HUES48 (cell line): Measurements from ENCODE around the gene PGAM5.

Source experiments
- H3K27ac ChIP-seq: one replicate; pipeline ENCODE4 v1.7.0; 2013; ENCODE audit warnings: low read depth, low read length, inconsistent platforms
- H3K27me3 ChIP-seq: 2 replicates; pipeline ENCODE4 v1.6.1; 2013; ENCODE audit warnings: mild to moderate bottlenecking, low read length; ENCODE audit not compliant: control insufficient read depth, insufficient read depth
- H3K36me3 ChIP-seq: 2 replicates; pipeline ENCODE4 v1.6.1; 2013; ENCODE audit warnings: low read length; ENCODE audit not compliant: control insufficient read depth, insufficient read depth
- H3K4me1 ChIP-seq: 2 replicates; pipeline ENCODE4 v1.6.1; 2013; ENCODE audit warnings: mild to moderate bottlenecking, low read length; ENCODE audit not compliant: control insufficient read depth, insufficient read depth
- H3K4me3 ChIP-seq: 2 replicates; pipeline ENCODE4 v1.5.1; 2013; ENCODE audit warnings: mild to moderate bottlenecking, low read depth, low read length
- H3K9ac ChIP-seq: 2 replicates; pipeline ENCODE4 v1.6.1; 2013; ENCODE audit warnings: mild to moderate bottlenecking, low read depth, low read length, moderate library complexity
- H3K9me3 ChIP-seq: 2 replicates; pipeline ENCODE4 v1.6.1; 2013; ENCODE audit warnings: low read length; ENCODE audit not compliant: control insufficient read depth, insufficient read depth

The PGAM5 gene

DNA sequence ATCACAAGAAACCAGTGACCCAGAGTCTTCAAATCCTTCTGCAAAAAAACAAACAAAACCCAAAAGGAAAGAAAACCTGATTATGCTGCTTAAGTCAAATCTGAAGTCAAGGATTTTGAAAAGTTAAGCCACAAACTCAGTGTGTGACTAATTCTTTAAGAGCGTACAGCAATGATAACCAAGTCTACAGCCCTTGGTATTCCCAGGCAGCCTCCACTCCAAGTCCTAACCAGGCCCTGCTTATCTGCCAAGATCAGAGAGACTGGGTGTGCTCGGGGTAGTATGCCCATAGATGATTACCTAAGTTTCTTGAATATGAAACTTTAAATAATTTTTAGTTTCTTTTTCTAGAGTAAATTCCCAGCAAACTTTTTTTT lies 13.1 kb downstream of the PGAM5 start:
- no peaks in the 10 kb centered on the region for H3K4me1 ChIP-seq
- H3K9me3 ChIP-seq = no peaks in the 10 kb centered on the region
- H3K4me3 ChIP-seq = no peak overlapping the region
- no peak overlapping the region for H3K9ac ChIP-seq
- no peaks in the 10 kb centered on the region for H3K27me3 ChIP-seq
- no peak overlapping the region for H3K27ac ChIP-seq
- H3K36me3 ChIP-seq = peaks cover 94% of the 10 kb centered on the region

DNA sequence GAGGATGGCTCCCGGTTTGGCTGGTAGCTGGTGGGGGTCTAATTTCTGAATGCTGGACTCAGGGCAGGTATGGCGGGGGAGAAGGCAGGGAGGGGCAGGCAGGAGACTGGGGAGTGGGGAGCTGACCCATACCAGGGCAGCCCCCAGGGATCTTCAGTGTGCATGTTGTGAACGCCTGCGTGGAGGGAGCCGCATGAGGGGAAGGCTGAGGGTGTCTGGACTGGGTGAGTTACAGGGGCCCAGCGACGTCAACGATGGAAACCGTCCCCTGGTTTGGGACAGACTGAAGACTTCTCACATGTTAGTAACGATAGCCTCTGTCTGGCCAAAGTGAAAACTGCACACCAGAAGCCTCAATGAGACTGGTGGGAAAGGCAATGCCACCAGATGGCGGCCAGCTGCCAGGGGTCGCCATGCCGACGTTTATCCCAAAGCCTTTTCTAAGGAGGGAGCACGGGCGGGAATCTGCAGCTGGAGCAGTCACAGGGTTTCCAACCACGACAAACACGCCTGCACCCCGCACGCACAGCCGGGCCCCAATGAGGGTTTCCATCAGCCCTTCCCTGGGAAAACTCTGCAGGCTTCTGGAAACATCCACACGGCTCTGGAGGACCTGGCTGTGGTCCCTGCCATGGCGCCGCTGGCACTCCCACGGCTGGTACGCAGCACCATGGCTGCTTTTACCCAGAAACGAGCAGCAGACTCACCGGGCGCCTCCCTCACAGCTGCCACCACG lies 14.0 kb downstream of the PGAM5 start:
- Histone ChIP-seq H3K27me3 (no peaks in the 10 kb centered on the region), H3K27ac (no peak overlapping the region), H3K9me3 (peaks cover 2% of the 10 kb centered on the region; the same call in 1 of the 2 replicates), H3K4me3 (no peak overlapping the region), H3K36me3 (peaks cover 91% of the 10 kb centered on the region), H3K9ac (no peak overlapping the region), H3K4me1 (no peaks in the 10 kb centered on the region)

DNA sequence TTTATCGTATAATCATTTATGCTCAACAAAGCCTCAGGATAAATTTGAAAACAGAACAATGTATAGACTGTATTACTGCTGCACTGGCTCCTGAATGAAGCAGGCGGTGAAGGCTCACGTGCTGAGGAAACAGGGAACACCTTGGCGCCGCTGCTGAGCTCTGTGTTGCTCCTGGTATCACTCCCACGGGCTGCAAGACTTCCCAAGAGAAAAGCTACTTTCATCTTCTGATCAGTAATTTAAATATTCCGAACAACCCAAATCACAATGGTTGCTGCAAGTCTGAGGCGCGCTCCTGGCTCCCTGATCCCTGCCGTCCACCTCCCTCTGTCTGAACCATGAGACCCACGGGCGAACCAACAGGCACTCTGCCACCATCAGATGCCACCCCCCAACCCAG lies 15.7 kb downstream of the PGAM5 start:
- H3K4me3 ChIP-seq = no peak overlapping the region
- H3K4me1 ChIP-seq = no peaks in the 10 kb centered on the region
- H3K9ac ChIP-seq = no peak overlapping the region
- H3K27me3 ChIP-seq = no peaks in the 10 kb centered on the region
- H3K27ac ChIP-seq = no peak overlapping the region
- peaks cover 5% of the 10 kb centered on the region; the same call in 1 of the 2 replicates for H3K9me3 ChIP-seq
- H3K36me3 ChIP-seq = peaks cover 93% of the 10 kb centered on the region

DNA sequence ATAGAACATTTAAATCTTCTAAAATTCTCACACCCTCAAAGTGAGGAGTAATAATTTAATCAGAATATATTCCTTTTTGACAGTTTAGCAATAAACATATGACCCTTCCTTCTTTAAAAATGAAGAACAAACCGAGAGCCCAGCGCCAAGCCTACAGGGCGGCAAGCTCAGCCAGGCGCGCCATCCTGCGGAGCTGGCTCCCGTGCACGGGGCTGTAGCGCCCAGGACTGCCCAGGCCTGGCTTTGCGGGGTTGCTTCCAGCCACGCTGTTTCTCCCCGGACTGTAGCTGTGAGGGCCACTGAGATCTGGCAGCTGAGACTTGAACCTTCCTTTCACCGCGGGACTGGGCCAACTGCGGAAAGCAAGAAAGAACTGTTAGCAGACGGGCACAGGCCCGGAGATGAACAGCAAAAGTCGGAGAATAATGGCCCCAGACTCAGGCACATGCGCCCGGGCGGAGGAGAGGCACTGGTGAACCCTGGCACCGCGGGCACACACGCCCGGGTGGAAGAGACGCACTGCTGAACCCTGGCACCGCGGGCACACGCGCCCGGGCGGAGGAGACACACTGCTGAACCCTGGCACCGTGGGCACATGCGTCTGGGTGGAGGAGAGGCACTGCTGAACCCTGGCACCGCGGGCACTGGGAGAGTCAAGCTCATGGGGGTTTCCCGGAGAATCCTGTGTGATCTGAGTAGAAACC lies 16.6 kb downstream of the PGAM5 start:
- no peaks in the 10 kb centered on the region for H3K27me3 ChIP-seq
- H3K4me3 ChIP-seq = no peak overlapping the region
- H3K4me1 ChIP-seq = no peaks in the 10 kb centered on the region
- peaks cover 95% of the 10 kb centered on the region for H3K36me3 ChIP-seq
- no peak overlapping the region for H3K9ac ChIP-seq
- peaks cover 5% of the 10 kb centered on the region; the same call in 1 of the 2 replicates for H3K9me3 ChIP-seq
- H3K27ac ChIP-seq = no peak overlapping the region

DNA sequence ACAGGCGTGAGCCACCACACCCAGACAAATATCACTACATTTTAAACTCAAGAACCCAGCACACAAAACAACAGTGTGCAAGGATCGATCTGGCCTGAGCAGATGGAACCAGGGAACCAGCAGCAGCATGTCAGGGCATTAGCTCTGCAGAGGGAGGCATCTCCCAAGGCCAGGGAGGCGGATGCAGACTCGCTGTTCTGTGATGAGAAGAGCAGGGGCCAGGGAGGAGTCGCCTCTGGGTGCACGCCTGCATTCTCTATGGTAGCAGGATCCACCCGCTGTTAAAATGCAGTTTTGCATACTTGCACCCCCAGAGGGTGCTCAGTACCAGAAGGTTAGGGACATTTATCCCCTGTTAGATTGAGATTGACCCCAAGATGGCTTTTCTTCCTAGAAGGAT lies 17.9 kb downstream of the PGAM5 start:
- Histone ChIP-seq H3K4me3 (no peak overlapping the region), H3K36me3 (peaks cover 97% of the 10 kb centered on the region), H3K9me3 (peaks cover 5% of the 10 kb centered on the region; the same call in 1 of the 2 replicates), H3K27ac (no peak overlapping the region), H3K27me3 (no peaks in the 10 kb centered on the region), H3K9ac (no peak overlapping the region), H3K4me1 (no peaks in the 10 kb centered on the region)

DNA sequence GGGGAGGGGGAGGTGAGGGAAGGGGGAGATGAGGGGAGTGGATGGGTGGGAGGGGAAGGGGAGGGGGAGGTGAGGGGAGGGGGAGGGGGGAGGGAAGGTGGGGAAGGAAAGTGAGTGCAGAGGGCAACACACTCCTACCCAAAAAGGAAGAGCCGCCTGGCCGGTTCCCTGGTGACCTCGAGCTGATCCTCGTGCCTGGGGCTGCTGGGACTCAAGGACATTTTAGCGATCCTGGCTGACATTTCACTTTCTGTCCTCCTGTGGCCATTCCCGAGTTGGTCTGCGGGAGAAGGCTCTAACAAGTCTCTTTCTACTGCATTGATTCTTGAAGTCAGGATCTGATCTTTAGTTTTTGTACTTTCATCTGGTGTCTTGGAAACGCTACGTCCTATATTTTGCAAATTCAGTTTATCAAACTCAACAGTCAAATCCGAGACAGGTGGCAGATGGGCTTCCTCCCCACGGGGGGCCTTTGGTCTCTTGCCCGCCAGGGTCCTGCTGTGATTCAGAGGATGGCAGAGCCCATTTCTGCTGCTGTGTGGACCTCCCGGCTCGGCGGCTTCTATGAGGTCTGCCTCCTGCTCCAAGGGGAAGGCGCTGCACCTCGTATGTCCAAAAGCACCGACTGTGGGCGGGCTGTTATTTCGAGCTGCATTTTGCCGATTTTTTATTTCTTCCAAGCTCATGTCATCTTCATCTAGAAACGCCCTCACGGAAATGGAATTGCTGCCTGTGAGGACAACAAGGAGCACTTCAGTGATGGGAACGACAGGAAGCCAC lies 19.1 kb downstream of the PGAM5 start:
- H3K27ac ChIP-seq = no peak overlapping the region

DNA sequence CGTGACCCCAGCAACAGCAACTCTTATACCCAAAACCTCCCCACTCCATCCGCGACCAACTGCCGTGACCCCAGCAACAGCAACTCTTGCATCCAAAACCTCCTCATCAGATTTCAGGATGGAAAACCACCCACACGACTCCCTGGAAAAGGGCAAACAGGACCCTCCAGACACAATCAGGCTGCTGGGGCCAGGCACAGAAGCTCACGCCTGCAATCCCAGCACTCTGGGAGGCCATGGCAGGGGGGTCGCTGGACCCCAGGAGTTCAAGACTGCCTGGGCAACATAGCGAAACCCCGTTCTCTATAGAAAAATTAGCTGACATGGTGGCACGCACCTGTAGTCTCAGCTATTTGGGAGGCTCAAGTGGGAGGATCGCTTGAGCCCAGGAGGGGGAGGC lies 19.7 kb downstream of the PGAM5 start:
- peaks cover 97% of the 10 kb centered on the region for H3K36me3 ChIP-seq
- no peak overlapping the region for H3K4me3 ChIP-seq
- peaks cover 5% of the 10 kb centered on the region; the same call in 1 of the 2 replicates for H3K9me3 ChIP-seq
- no peaks in the 10 kb centered on the region for H3K27me3 ChIP-seq
- no peak overlapping the region for H3K9ac ChIP-seq
- no peak overlapping the region for H3K27ac ChIP-seq
- no peaks in the 10 kb centered on the region for H3K4me1 ChIP-seq

More for the DNA sequence above, 19.1 kb downstream of the PGAM5 start:
- H3K27me3 ChIP-seq = no peaks in the 10 kb centered on the region
- H3K36me3 ChIP-seq = peaks cover 97% of the 10 kb centered on the region
- no peaks in the 10 kb centered on the region for H3K4me1 ChIP-seq
- no peak overlapping the region for H3K9ac ChIP-seq
- H3K9me3 ChIP-seq = peaks cover 5% of the 10 kb centered on the region; the same call in 1 of the 2 replicates
- no peak overlapping the region for H3K4me3 ChIP-seq

DNA sequence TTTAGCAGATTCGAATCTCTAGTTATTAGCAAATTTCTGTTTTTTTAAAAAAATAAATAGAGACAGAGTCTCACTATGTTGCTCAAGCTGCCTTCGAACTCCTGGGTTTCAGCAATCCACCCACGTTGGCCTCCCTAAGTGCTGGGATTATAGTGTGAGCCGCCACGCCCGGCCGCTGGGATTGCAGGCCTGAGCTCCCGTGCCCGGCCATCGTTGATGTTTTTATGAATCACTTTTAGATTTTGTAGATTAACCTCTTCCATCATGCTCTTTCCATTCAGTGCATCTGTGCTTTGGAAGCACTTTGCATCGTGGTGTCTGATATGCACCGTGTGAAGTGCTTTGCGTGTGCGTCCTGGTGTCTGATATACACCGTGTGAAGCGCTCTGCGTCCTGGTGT lies 20.9 kb downstream of the PGAM5 start:
- no peaks in the 10 kb centered on the region for H3K4me1 ChIP-seq
- no peak overlapping the region for H3K4me3 ChIP-seq
- H3K9me3 ChIP-seq = peaks cover 5% of the 10 kb centered on the region; the same call in 1 of the 2 replicates
- no peak overlapping the region for H3K27ac ChIP-seq
- H3K36me3 ChIP-seq = peaks cover 97% of the 10 kb centered on the region
- no peak overlapping the region for H3K9ac ChIP-seq
- H3K27me3 ChIP-seq = no peaks in the 10 kb centered on the region

DNA sequence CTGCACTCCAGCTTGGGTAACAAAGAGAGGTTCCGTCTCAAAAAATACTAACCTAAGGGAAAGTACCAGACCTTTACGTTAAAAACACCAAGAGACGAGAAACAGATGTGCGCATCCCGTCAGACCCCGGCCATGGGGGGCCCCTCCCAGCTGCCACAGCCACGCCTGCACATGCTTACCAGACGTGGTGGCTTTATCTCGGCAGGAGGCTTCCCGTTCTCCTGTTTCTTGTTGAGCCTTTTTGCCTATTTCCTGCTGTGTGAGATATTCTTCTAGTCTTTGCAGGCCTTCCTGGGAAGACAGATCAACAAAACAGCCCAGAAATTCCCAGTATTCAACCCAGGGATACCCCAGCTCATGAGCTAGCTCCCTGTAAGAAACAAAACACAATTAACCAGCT lies 23.6 kb downstream of the PGAM5 start:
- no peak overlapping the region for H3K9ac ChIP-seq
- H3K4me3 ChIP-seq = no peak overlapping the region
- peaks cover 95% of the 10 kb centered on the region for H3K36me3 ChIP-seq

DNA sequence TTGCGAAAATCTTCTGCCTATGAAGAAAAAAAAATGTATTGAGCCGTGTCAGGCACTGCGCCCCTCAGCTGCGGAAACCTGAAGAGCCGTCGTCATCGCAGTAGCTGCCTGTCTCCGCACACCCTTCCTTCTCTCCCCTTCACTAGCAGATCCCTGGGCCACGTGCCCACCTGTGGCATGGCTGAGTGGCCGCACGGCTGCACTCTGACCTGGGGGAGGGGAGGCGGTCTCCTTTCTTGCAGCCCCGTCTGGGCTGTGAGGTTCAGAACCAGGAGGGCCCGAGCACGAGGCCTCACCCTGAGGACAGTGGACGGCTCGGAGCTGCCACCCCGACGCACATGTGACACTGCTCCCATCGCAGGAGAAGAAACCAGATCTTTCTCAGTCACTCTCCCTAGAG lies 24.9 kb downstream of the PGAM5 start:
- Histone ChIP-seq H3K9me3 (no peaks in the 10 kb centered on the region), H3K4me1 (no peaks in the 10 kb centered on the region), H3K36me3 (peaks cover 98% of the 10 kb centered on the region), H3K27me3 (no peaks in the 10 kb centered on the region), H3K9ac (no peak overlapping the region), H3K4me3 (no peak overlapping the region), H3K27ac (no peak overlapping the region)

More for the DNA sequence above, 23.6 kb downstream of the PGAM5 start:
- Histone ChIP-seq H3K27me3 (no peaks in the 10 kb centered on the region), H3K9me3 (peaks cover 5% of the 10 kb centered on the region; the same call in 1 of the 2 replicates), H3K4me1 (no peaks in the 10 kb centered on the region), H3K27ac (no peak overlapping the region)
